Breast epithelium (tissue), 4 donors: ENCODE results near the gene MORN1. TPM values are rescaled to one million over a fixed set of nuclear protein-coding genes. Genes with fewer than 3 reads are reported as not detected.

Experiments used
- DNase-seq, 2 donors: peaks; one replicate each; pipeline ENCODE4 v3.0.0-alpha.2; 2019; ENCODE audit warnings: low spot score in 2 of 2
- H3K27ac ChIP-seq, 2 donors: fragments of 200-600 bp; sonication (generic) in 1 of 2; one replicate each; pipeline ENCODE4 v1.5.1; 2016 to 2019; ENCODE audit warnings: mild to moderate bottlenecking in 1 of 2
- H3K27me3 ChIP-seq, 2 donors: fragments of 200-600 bp; sonication (generic) in 1 of 2; one replicate each; pipeline versions ENCODE4 v1.5.1 to v1.6.0; 2017 to 2019; ENCODE audit warnings: control low read depth in 1 of 2, mild to moderate bottlenecking in 1 of 2
- H3K36me3 ChIP-seq: fragments of 200-600 bp; one replicate; pipeline ENCODE4 v1.5.1; 2019
- H3K4me1 ChIP-seq, 2 donors: fragments of 200-600 bp; sonication (generic); one replicate each; pipeline ENCODE4 v1.5.1; 2016 to 2019; ENCODE audit warnings: control low read depth in 1 of 2
- H3K4me3 ChIP-seq, 3 donors: fragments of 200-600 bp; sonication (generic); 1 replicate in 2 of 3; 2 replicates in 1 of 3; pipeline ENCODE4 v1.5.1; 2016 to 2019; ENCODE audit warnings: mild to moderate bottlenecking in 3 of 3, moderate library complexity in 2 of 3
- H3K9me3 ChIP-seq, 2 donors: fragments of 200-600 bp; sonication (generic) in 1 of 2; one replicate each; pipeline ENCODE4 v1.5.1; 2016 to 2019; ENCODE audit warnings: control low read depth in 1 of 2
- CTCF ChIP-seq, 3 donors: fragments of 450-650 bp; IDR thresholded peaks; one replicate each; pipeline ENCODE4 v1.5.1; 2016 to 2017; ENCODE audit warnings: antibody characterized with exemption in 3 of 3, mild to moderate bottlenecking in 3 of 3, moderate library complexity in 3 of 3
- POLR2A ChIP-seq: fragments of 450-650 bp; IDR thresholded peaks from one replicate; pipeline ENCODE4 v1.6.1; 2016; ENCODE audit warnings: antibody characterized with exemption, mild to moderate bottlenecking, moderate library complexity
- POLR2AphosphoS5 ChIP-seq, 3 donors: sonication (generic); formaldehyde crosslinking; IDR thresholded peaks; one replicate each; pipeline ENCODE4 v1.6.1; 2017; ENCODE audit warnings: antibody characterized with exemption in 3 of 3
- intact Hi-C: fragments of 100-400 bp; cut with DNase I; formaldehyde crosslinking; loops from one replicate; pipeline ENCODE4 v1.15.1; 2023; ENCODE audit warnings: low total_unique reads
- total RNA-seq, 3 donors: library from RNA; depleted of rRNA; stranded (reverse); fragments of >200 nt; gene quantifications; one replicate each; pipeline ENCODE4 v1.1.0, GENCODE V29; 2016

Gene MORN1
- total RNA-seq, 3 donors from 2014 or later, result 4.0 to 18.1 (median 17.7) TPM

- intact Hi-C loops, result loop anchor here (1.0 kb wide), 1 partner anchor 18 kb away; no protein-coding TSS in a partner anchor
- H3K27me3 ChIP-seq, result no peaks in the 10 kb centered on the region
- peak overlapping the region; percentile 25 to 69 for H3K27ac ChIP-seq
- no peak overlapping the region for H3K4me3 ChIP-seq
- peaks cover 0 to 4% of the 10 kb centered on the region in 2 donors for H3K4me1 ChIP-seq
- TF ChIP-seq POLR2A, result no peak
- no peak for TF ChIP-seq POLR2AphosphoS5 (IDR thresholded peaks at IDR 0.05)
- TF ChIP-seq CTCF (IDR thresholded peaks at IDR 0.05), result no peak
- no peaks in the 10 kb centered on the region for H3K9me3 ChIP-seq
- no peak for DNase-seq
- no peaks in the 10 kb centered on the region for H3K36me3 ChIP-seq
Observed at GRCh38 chr1:2283991-2284895, 107.1 kb downstream of the MORN1 start.

- intact Hi-C loops, result loop anchor here (1.0 kb wide), 1 partner anchor 19 kb away; no protein-coding TSS in a partner anchor
Observed at GRCh38 chr1:2283371-2283990, 107.9 kb downstream of the MORN1 start.

GRCh38 chr1:2282556-2283270 lies 108.6 kb downstream of the MORN1 start:
- Histone ChIP-seq H3K36me3 (no peaks in the 10 kb centered on the region), H3K27ac (peak overlapping the region in 1 of 2 donors; percentile 52), H3K4me3 (no peak overlapping the region), H3K9me3 (no peaks in the 10 kb centered on the region), H3K27me3 (no peaks in the 10 kb centered on the region), H3K4me1 (peaks cover 8 to 11% of the 10 kb centered on the region in 2 donors)
- intact Hi-C loops, result loop anchor here (1.0 kb wide), 1 partner anchor 20 kb away; no protein-coding TSS in a partner anchor
- TF ChIP-seq CTCF (IDR thresholded peaks at IDR 0.05) (no peak), POLR2AphosphoS5 (IDR thresholded peaks at IDR 0.05) (no peak), POLR2A (no peak)
- no peak for DNase-seq

More at GRCh38 chr1:2283371-2283990, 107.9 kb downstream of the MORN1 start:
- no peak for DNase-seq
- TF ChIP-seq POLR2AphosphoS5 (IDR thresholded peaks at IDR 0.05) (no peak), POLR2A (no peak), CTCF (IDR thresholded peaks at IDR 0.05) (no peak)
- Histone ChIP-seq H3K4me1 (peaks cover 7 to 11% of the 10 kb centered on the region in 2 donors), H3K4me3 (no peak overlapping the region), H3K27ac (peak overlapping the region in 1 of 2 donors; percentile 69), H3K27me3 (no peaks in the 10 kb centered on the region), H3K9me3 (no peaks in the 10 kb centered on the region), H3K36me3 (no peaks in the 10 kb centered on the region)

GRCh38 chr1:2279817-2280216 lies 111.5 kb downstream of the MORN1 start:
- Histone ChIP-seq H3K27me3 (no peaks in the 10 kb centered on the region), H3K4me1 (peaks cover 22 to 25% of the 10 kb centered on the region in 2 donors), H3K36me3 (no peaks in the 10 kb centered on the region), H3K27ac (peak overlapping the region; percentile 36 to 77), H3K4me3 (peak overlapping the region in 1 of 3 donors; percentile 43), H3K9me3 (no peaks in the 10 kb centered on the region)
- intact Hi-C loops, result no loop called here
- DNase-seq, result no peak
- TF ChIP-seq CTCF (IDR thresholded peaks at IDR 0.05), result no peak
- no peak for TF ChIP-seq POLR2A
- TF ChIP-seq POLR2AphosphoS5 (IDR thresholded peaks at IDR 0.05), result no peak
